OCI-LY7 (cell line): ENCODE measurements around the gene WTAP. TPM values are rescaled to one million over a fixed set of nuclear protein-coding genes. Genes with fewer than 3 reads are reported as not detected.
A peak's percentile ranks its signal among the peaks of the same experiment; 100 is the strongest.

Source experiments
- BruUV-seq: library from RNA; stranded (reverse); fragments of 400-500 nt; replicated peaks from 2 replicates; lab custom pipeline; 2021; lab: Mats Ljungman, UMichigan
- CTCF ChIA-PET: fragments of 300-600 bp; sonication (Branson Sonifier 250); formaldehyde crosslinking; loops from one replicate; lab custom pipeline; 2022; ENCODE audit warnings: antibody characterized with exemption; ENCODE audit not compliant: unreplicated experiment; lab: Charles Lee
- POLR2A ChIA-PET: fragments of 300-600 bp; sonication (Branson Sonifier 250); formaldehyde crosslinking; loops from one replicate; lab custom pipeline; 2022; ENCODE audit warnings: antibody characterized with exemption; lab: Charles Lee
- DNase-seq: peaks from one replicate; pipeline ENCODE4 v3.0.0-alpha.2; 2015; ENCODE audit warnings: low spot score
- H2AFZ ChIP-seq: fragments of 200-600 bp; sonication (generic), shearing (Covaris generic); 2 replicates; pipeline ENCODE4 v1.6.1; 2014; ENCODE audit warnings: mild to moderate bottlenecking, antibody characterized with exemption, low read length, moderate library complexity
- H3K27ac ChIP-seq: fragments of 200-600 bp; sonication (generic); 2 replicates; pipeline ENCODE4 v1.5.1; 2014; ENCODE audit warnings: mixed run types, low read depth, mild to moderate bottlenecking, moderate library complexity, low read length, inconsistent platforms; ENCODE audit not compliant: poor library complexity, severe bottlenecking
- H3K36me3 ChIP-seq: fragments of 200-600 bp; sonication (generic); 2 replicates; pipeline ENCODE4 v1.6.1; 2014; ENCODE audit warnings: mild to moderate bottlenecking, antibody characterized with exemption, low read length, moderate library complexity, mixed read lengths; ENCODE audit not compliant: insufficient read depth
- H3K4me1 ChIP-seq: fragments of 200-600 bp; sonication (generic); 2 replicates; pipeline ENCODE4 v1.5.1; 2014; ENCODE audit warnings: mild to moderate bottlenecking, low read length; ENCODE audit not compliant: insufficient read depth, poor library complexity, severe bottlenecking
- H3K4me2 ChIP-seq: fragments of 200-600 bp; sonication (generic); 2 replicates; pipeline ENCODE4 v1.6.1; 2014; ENCODE audit warnings: mild to moderate bottlenecking, low read length
- H3K4me3 ChIP-seq: fragments of 200-600 bp; sonication (generic); 2 replicates; pipeline ENCODE4 v1.5.1; 2014; ENCODE audit warnings: mild to moderate bottlenecking, low read depth, low read length; ENCODE audit not compliant: poor library complexity, severe bottlenecking
- H3K79me2 ChIP-seq: fragments of 200-600 bp; sonication (generic); 2 replicates; pipeline ENCODE4 v1.6.1; 2016; ENCODE audit warnings: low read depth, mild to moderate bottlenecking, low read length, moderate library complexity, mixed read lengths; ENCODE audit not compliant: insufficient read depth
- H3K9me2 ChIP-seq: fragments of 200-600 bp; sonication (generic); 2 replicates; pipeline ENCODE4 v1.6.1; 2016; ENCODE audit warnings: mild to moderate bottlenecking, low read length, mixed read lengths; ENCODE audit not compliant: insufficient read depth
- H3K9me3 ChIP-seq: fragments of 200-600 bp; sonication (generic); 2 replicates; pipeline ENCODE4 v1.6.1; 2014; ENCODE audit warnings: mild to moderate bottlenecking, mixed run types, low read length, mixed read lengths
- H4K20me1 ChIP-seq: fragments of 200-600 bp; sonication (generic); 2 replicates; pipeline ENCODE4 v1.6.1; 2014; ENCODE audit warnings: mild to moderate bottlenecking, antibody characterized with exemption, low read length, moderate library complexity, mixed read lengths; ENCODE audit not compliant: insufficient read depth
- EZH2phosphoT487 ChIP-seq: fragments of 200-600 bp; sonication (generic); IDR thresholded peaks from 2 replicates; pipeline ENCODE4 v1.6.1; 2018; ENCODE audit warnings: low read depth, borderline replicate concordance, mild to moderate bottlenecking, mixed run types, antibody characterized with exemption, low read length, moderate library complexity, mixed read lengths
- intact Hi-C: fragments of 100-400 bp; cut with micrococcal nuclease; formaldehyde crosslinking; loops from one replicate; pipeline ENCODE4 v1.10.0; 2022; ENCODE audit not compliant: unreplicated experiment
- total RNA-seq, 2 experiments: library from RNA; depleted of rRNA in 1 of 2; stranded (reverse); fragments of >200 nt in 1 of 2; shearing (Covaris generic) in 1 of 2; gene quantifications; 2 replicates each; pipeline ENCODE4 v1.2.3, GENCODE V29; 2014 to 2022
- TF ChIP-seq, protein P1 (sequence below): fragments of 200-600 bp; sonication (generic); conservative IDR thresholded peaks from 2 replicates; pipeline ENCODE4 v1.5.1; 2014; ENCODE audit warnings: mild to moderate bottlenecking, antibody characterized with exemption, low read length, moderate library complexity, mixed read lengths

WTAP gene
- total RNA-seq, 2 experiments from 2014 or later, result 99.3 to 115 TPM

DNA sequence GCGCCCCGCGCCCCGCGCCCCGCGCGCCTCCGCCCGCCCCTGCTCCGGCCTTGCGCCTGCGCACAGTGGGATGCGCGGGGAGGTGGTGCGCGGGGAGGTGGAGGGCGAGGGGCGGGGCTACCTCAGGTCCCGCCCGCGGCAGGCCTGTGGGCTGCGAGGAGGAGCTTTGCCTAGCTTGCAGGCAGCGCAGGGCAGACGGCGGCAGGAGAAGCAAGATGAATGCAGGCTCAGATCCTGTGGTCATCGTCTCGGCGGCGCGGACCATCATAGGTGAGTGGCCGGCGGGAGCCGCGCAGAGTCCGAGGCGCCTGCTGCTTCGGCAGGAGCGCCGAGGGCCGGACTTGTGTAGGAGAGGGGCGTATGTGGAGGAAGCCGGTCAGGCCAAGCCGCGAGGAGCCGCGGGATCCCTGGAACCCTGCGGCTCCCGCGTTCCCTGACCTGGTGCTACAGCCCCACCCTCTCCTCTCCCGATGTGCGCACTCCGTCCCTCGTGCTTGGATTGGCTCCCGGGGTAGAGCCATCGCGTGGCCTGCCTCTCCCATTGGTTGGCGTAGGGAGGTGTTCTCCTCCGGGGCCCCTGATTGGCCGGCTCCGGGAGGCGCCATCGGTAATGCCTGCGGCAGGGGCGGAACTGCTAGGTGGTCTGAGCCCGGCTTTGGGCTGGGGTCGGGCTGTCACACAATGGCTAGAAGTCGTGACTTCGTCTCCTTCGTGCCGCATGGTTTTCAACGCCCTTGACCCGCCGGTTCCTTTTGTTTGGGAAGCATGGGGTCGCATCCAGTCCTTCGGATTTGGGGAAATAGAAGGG, 34.8 kb downstream of the WTAP start, which contains the start of gene ACAT2:
Gene ACAT2 (plus strand): TSS at position 173 of the 808 bp plus-strand sequence. CDS start 43 bp downstream, at position 216.
- no TSS peak for BruUV-seq

GRCh38 chr6:159762681-159763293, 35.5 kb downstream of the WTAP start:
- H3K79me2 ChIP-seq, result no peaks in the 10 kb centered on the region; the same call in 1 of the 2 replicates
- H3K9me2 ChIP-seq, result no peaks in the 10 kb centered on the region
- H3K4me1 ChIP-seq, result peaks cover 15% of the 10 kb centered on the region
- BruUV-seq, result TSS peak; percentile 35
- H3K36me3 ChIP-seq, result peaks cover 63% of the 10 kb centered on the region
- POLR2A ChIA-PET, result interaction anchor here (0.6 to 1.4 kb wide), 5 partner anchors 17 to 35 kb away, joined by 3 to 6 read pairs (median 3); partner anchors contain the start of genes MRPL18 and TCP1
- no peak for TF ChIP-seq EZH2phosphoT487
- TF ChIP-seq, protein P1, sequence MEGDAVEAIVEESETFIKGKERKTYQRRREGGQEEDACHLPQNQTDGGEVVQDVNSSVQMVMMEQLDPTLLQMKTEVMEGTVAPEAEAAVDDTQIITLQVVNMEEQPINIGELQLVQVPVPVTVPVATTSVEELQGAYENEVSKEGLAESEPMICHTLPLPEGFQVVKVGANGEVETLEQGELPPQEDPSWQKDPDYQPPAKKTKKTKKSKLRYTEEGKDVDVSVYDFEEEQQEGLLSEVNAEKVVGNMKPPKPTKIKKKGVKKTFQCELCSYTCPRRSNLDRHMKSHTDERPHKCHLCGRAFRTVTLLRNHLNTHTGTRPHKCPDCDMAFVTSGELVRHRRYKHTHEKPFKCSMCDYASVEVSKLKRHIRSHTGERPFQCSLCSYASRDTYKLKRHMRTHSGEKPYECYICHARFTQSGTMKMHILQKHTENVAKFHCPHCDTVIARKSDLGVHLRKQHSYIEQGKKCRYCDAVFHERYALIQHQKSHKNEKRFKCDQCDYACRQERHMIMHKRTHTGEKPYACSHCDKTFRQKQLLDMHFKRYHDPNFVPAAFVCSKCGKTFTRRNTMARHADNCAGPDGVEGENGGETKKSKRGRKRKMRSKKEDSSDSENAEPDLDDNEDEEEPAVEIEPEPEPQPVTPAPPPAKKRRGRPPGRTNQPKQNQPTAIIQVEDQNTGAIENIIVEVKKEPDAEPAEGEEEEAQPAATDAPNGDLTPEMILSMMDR, result no peak
- H3K9me3 ChIP-seq, result no peaks in the 10 kb centered on the region
- peak overlapping the region; percentile 71 for H3K4me3 ChIP-seq
- CTCF ChIA-PET, result no interaction called here
- intact Hi-C loops, result loop anchor here (1.0 kb wide), 2 partner anchors 27 to 35 kb away; partner anchors contain the start of genes TCP1 and WTAP
- peak; percentile 21 for DNase-seq
- H3K27ac ChIP-seq, result peak overlapping the region; percentile 81
- peak overlapping the region; percentile 35; the same call in 1 of the 2 replicates for H2AFZ ChIP-seq
- peak overlapping the region; percentile 78 for H3K4me2 ChIP-seq
- no peaks in the 10 kb centered on the region for H4K20me1 ChIP-seq

More for the DNA sequence above, 34.8 kb downstream of the WTAP start, which contains the start of gene ACAT2:
- Histone ChIP-seq H3K79me2 (no peaks in the 10 kb centered on the region; the same call in 1 of the 2 replicates), H3K36me3 (peaks cover 63% of the 10 kb centered on the region), H3K27ac (peak within 1 kb of the TSS; percentile 81), H3K4me2 (peak within 1 kb of the TSS; percentile 93), H3K9me2 (no peaks in the 10 kb centered on the region), H3K4me3 (peak within 1 kb of the TSS; percentile 71), H3K9me3 (no peaks in the 10 kb centered on the region), H4K20me1 (no peaks in the 10 kb centered on the region), H2AFZ (peak within 1 kb of the TSS; percentile 81), H3K4me1 (peaks cover 15% of the 10 kb centered on the region)
- TF ChIP-seq EZH2phosphoT487, result no peak
- TF ChIP-seq, protein P1, result no peak
- POLR2A ChIA-PET, result interaction anchor here (1.0 to 2.6 kb wide), 12 partner anchors 9 to 38 kb away, joined by 3 to 11 read pairs (median 6); partner anchors contain the start of genes MRPL18 and WTAP
- CTCF ChIA-PET, result interaction anchor here (1.4 kb wide), 1 partner anchor 8 kb away, joined by 5 read pairs; no protein-coding TSS in a partner anchor
- DNase-seq, result peak; percentile 97
- intact Hi-C loops, result loop anchor here (1.0 to 2.0 kb wide), 3 partner anchors 27 to 69 kb away; partner anchors contain the start of genes SOD2, TCP1 and WTAP
